ENCODE measurements around the gene SLC43A1.
A peak's percentile ranks its signal among the peaks of the same experiment; 100 is the strongest.

The SLC43A1 gene

DNA sequence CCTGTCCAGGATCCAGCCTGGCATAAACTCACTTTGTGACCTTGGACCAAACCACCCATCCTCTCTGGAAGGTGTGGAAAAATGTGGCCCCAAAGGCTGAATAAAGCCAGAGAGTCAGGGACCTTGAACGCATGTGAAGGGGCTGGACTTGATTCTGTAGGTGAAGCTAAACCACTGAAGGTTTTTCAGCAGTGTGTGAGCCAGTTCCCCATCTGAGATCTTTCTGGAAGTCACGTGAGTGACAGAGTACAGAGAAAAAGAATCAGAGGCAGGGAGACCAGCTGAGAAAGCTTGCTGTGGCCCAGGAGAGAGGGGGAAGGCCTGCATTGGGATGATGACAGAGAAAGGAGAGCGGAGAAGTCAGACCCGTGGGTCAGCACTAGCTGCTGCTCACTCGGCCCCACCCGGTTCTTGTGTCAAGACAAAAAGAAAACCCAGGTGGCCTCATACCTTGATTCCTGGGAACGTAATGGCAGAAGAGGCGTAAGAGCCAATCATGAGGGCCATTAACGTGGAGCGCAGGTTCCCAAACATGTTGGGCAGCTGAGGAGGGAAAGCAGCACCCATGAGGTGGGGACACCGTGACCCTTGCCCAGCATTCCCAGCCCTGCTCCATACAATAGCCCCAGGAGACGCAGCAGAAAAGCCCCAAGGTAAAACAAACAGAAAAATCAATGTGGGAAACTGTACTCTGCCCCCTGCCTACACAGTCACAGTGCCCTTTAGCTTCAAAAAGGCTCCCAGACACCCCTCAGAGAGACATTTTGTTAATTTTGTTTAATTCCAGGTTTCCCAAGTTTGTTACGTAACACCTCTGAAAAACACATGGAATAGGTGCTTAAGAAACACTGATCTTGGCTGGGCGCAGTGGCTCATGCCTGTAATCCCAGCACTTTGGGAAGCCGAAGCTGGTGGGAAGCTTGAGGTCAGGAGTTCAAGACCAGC lies 17.9 kb downstream of the SLC43A1 start:
- DNase-seq (ENCODE audit: extremely low read depth, low read depth): no peak
- TF ChIP-seq, protein P1, sequence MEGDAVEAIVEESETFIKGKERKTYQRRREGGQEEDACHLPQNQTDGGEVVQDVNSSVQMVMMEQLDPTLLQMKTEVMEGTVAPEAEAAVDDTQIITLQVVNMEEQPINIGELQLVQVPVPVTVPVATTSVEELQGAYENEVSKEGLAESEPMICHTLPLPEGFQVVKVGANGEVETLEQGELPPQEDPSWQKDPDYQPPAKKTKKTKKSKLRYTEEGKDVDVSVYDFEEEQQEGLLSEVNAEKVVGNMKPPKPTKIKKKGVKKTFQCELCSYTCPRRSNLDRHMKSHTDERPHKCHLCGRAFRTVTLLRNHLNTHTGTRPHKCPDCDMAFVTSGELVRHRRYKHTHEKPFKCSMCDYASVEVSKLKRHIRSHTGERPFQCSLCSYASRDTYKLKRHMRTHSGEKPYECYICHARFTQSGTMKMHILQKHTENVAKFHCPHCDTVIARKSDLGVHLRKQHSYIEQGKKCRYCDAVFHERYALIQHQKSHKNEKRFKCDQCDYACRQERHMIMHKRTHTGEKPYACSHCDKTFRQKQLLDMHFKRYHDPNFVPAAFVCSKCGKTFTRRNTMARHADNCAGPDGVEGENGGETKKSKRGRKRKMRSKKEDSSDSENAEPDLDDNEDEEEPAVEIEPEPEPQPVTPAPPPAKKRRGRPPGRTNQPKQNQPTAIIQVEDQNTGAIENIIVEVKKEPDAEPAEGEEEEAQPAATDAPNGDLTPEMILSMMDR (IDR thresholded peaks at IDR 0.05; ENCODE audit: low read depth, low read length): no peak

DNA sequence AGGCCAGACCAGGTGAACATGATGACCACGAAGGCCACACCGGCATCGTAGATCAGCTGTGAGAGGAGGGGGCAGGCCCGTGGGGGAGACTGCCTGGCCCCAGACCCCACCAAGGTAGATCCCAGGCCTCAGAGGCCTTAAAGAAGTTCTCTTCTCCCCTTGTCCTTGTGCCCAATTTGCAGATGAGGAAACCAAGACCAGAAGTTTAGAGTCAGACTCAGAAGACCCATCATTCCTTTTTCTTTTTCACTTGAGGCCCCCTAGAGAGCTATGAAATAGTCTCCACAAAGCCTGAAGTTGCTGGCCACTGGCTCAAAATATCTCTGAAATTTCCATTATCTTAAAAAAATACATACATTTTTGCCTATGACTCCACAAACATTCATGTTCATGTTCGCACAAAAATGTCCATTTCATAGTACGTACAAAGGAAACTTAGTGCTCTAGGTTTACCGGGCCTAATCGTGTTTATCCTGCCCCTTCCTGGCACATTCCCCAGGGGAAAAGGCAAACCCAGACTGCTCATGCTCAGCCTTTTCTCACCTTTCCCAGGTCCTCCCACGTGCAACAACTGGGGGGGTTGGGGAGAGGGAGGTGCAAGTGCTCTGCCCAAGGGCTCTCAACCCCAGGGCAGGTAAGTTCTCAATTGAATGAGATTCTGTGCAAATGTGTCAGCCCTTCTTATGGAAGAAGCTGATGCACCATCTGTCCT lies 19.2 kb downstream of the SLC43A1 start:
- TF ChIP-seq, protein P1 (IDR thresholded peaks at IDR 0.05; ENCODE audit: low read depth, low read length): no peak
- DNase-seq (ENCODE audit: extremely low read depth, low read depth): no peak

DNA sequence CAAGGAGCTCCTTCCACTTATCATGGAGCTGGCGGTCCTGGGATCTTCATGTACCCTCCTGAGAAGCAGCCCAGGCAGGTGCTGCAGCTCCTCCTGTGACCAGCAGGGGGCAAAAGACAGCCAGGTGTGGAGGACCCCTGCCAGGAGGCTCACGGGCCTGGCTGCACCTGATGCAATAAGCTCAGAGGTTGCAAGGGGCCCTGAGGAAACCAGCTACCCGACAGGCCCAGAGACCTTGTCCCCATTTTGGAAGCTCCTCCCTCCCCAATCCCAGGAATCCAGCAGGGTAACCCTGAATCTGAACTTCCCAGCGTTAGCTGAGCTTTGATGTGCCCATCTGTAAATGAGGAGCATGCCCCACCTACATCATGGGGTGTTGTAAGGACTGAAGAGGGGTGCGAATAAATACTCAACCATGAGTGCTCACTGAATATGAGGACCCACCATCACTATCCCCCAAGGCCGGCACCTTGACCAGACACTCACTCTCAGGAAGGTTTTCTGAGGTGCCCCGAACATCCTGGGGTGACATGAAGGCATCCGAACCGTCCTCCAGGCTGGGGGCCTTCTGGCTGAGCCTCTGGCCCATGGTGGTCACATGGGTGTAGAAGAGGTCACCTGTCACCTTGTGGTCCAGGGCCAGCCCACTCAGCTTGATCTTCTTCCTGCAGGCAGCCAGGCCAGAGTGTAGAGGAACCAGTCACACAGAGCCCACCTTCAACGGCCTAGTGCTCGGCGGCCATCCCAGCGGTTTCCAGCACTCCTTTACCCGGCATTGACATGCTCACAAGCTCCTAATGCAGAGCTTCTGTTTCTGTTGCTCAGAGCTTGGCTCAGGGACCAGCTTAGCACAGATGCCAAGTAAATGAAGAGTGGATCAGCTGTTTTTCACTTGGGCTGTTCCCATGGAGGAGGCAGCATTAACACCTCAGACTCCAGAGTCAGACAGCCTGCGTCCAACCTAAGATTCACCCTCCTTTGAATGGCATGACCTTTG lies 21.7 kb downstream of the SLC43A1 start:
- no peak for DNase-seq (ENCODE audit: extremely low read depth, low read depth)
- TF ChIP-seq, protein P1 (IDR thresholded peaks at IDR 0.05; ENCODE audit: low read depth, low read length): no peak; the same call in none of the 2 replicates

DNA sequence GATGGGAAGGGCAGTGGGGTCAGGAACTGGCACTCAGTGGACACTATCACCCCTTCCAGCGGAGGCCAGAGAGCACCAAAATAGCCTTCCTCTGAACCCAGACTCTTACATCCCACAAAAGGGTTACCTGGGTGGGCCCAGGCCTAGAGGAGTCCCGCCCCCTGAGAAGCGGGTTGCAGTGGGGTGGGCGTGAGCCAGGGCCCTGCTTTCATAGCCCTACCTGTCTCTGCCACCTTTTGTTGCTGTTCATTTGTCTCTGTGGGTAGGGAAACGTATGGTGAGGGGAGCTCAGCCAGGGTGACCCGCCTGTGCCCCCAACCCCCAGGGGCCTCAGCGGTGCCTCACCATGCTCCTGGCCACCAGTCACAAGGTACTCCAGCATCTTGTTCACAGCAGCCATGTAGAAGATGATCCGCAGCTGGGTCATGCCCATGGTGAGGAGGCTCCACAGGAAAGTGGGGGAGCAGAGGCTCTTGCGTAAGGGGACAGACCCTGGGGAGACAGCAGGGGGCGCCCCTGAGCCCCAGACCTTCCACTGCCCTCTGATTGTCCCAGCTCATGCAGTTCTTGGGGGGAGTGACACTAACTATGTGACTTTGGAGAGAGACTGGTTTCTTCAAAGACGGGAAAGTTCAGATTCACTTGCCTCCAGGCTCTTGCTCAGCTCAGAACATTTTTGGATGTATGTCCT lies 24.0 kb downstream of the SLC43A1 start:
- TF ChIP-seq, protein P1 (IDR thresholded peaks at IDR 0.05; ENCODE audit: low read depth, low read length): peak; percentile 61
- DNase-seq (ENCODE audit: extremely low read depth, low read depth): no peak

DNA sequence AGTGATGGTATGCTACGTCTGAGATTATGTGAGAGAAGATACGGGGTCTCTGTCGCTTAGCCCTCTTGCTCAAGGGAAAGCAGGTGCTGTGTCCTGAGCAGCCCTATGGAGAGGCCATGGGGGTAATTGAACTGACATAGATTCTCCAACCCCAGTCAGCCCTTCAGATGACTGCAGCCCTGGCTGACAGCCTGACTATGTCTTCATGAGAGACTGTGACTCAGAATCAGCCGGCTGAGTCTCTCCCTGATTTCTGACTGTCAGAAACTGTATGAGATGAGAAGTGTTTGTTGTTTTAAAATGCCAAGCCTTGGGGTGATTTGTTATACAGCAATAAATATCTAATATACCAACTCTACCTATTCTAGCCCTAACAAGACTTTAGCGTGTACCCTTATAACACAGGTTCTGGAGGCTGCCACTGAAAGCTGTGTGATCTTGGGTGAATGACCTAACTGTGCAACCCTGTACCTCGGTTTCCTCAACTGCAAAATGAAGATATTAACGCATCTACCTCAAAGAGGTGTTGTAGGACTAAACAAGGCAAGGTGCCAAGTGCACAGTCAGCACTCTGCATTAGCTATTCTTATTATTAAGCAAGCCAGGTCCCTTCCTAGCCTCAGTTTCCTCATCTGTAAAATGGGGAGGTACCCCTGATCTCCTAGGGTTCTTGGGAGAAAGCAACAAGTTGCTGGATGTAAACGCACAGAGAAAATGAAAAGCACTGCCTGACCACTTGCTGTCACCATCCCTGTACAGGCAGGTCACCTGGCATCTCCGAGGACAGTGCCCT lies 24.9 kb downstream of the SLC43A1 start:
- no peak for DNase-seq (ENCODE audit: extremely low read depth, low read depth)
- TF ChIP-seq, protein P1 (IDR thresholded peaks at IDR 0.05; ENCODE audit: low read depth, low read length): no peak

Measured in AG09319 (cell line).